ENCODE results near the gene PADI3.

The PADI3 gene

GRCh38 chr1:17260738-17261137, 11.8 kb downstream of the PADI3 start:
- Histone ChIP-seq H3K36me3 (ENCODE audit: control insufficient read depth in 1 of 2, insufficient read depth in 2 of 2, low read length in 2 of 2) (no peaks in the 10 kb centered on the region), H3K4me3 (ENCODE audit: low read depth in 1 of 2, low read length in 2 of 2) (no peak overlapping the region), H3K9me3 (ENCODE audit: control insufficient read depth in 1 of 2, low read length in 2 of 2) (no peaks in the 10 kb centered on the region), H3K27me3 (ENCODE audit: low read depth, low read length) (no peaks in the 10 kb centered on the region), H3K4me1 (ENCODE audit: control insufficient read depth in 1 of 2, insufficient read depth in 2 of 2, low read length in 2 of 2) (no peaks in the 10 kb centered on the region), H3K27ac (ENCODE audit: low read length) (no peak overlapping the region)

- H3K4me1 ChIP-seq (ENCODE audit: control insufficient read depth in 1 of 2, insufficient read depth in 2 of 2, low read length in 2 of 2) = no peaks in the 10 kb centered on the region
- H3K36me3 ChIP-seq (ENCODE audit: control insufficient read depth in 1 of 2, insufficient read depth in 2 of 2, low read length in 2 of 2) = no peaks in the 10 kb centered on the region
- H3K4me3 ChIP-seq (ENCODE audit: low read depth in 1 of 2, low read length in 2 of 2) = no peak overlapping the region
- no peaks in the 10 kb centered on the region for H3K27me3 ChIP-seq (ENCODE audit: low read depth, low read length)
- H3K9me3 ChIP-seq (ENCODE audit: control insufficient read depth in 1 of 2, low read length in 2 of 2) = no peaks in the 10 kb centered on the region
- no peak overlapping the region for H3K27ac ChIP-seq (ENCODE audit: low read length)
Measured at GRCh38 chr1:17263936-17264335, 15.0 kb downstream of the PADI3 start.

- H3K27me3 ChIP-seq (ENCODE audit: low read depth, low read length) = no peaks in the 10 kb centered on the region
- no peaks in the 10 kb centered on the region for H3K9me3 ChIP-seq (ENCODE audit: control insufficient read depth in 1 of 2, low read length in 2 of 2)
- H3K27ac ChIP-seq (ENCODE audit: low read length) = no peak overlapping the region
Measured at GRCh38 chr1:17264470-17264869, 15.6 kb downstream of the PADI3 start.

GRCh38 chr1:17265162-17265561, 16.3 kb downstream of the PADI3 start:
- no peaks in the 10 kb centered on the region for H3K4me1 ChIP-seq (ENCODE audit: control insufficient read depth in 1 of 2, insufficient read depth in 2 of 2, low read length in 2 of 2)

More at GRCh38 chr1:17264470-17264869, 15.6 kb downstream of the PADI3 start:
- Histone ChIP-seq H3K4me3 (ENCODE audit: low read depth in 1 of 2, low read length in 2 of 2) (no peak overlapping the region), H3K36me3 (ENCODE audit: control insufficient read depth in 1 of 2, insufficient read depth in 2 of 2, low read length in 2 of 2) (no peaks in the 10 kb centered on the region), H3K4me1 (ENCODE audit: control insufficient read depth in 1 of 2, insufficient read depth in 2 of 2, low read length in 2 of 2) (no peaks in the 10 kb centered on the region)

GRCh38 chr1:17265950-17266349, 17.1 kb downstream of the PADI3 start:
- Histone ChIP-seq H3K4me3 (ENCODE audit: low read depth in 1 of 2, low read length in 2 of 2) (no peak overlapping the region), H3K27ac (ENCODE audit: low read length) (no peak overlapping the region), H3K27me3 (ENCODE audit: low read depth, low read length) (no peaks in the 10 kb centered on the region), H3K4me1 (ENCODE audit: control insufficient read depth in 1 of 2, insufficient read depth in 2 of 2, low read length in 2 of 2) (no peaks in the 10 kb centered on the region), H3K9me3 (ENCODE audit: control insufficient read depth in 1 of 2, low read length in 2 of 2) (no peaks in the 10 kb centered on the region), H3K36me3 (ENCODE audit: control insufficient read depth in 1 of 2, insufficient read depth in 2 of 2, low read length in 2 of 2) (no peaks in the 10 kb centered on the region)

More at GRCh38 chr1:17265162-17265561, 16.3 kb downstream of the PADI3 start:
- no peaks in the 10 kb centered on the region for H3K27me3 ChIP-seq (ENCODE audit: low read depth, low read length)
- no peak overlapping the region for H3K4me3 ChIP-seq (ENCODE audit: low read depth in 1 of 2, low read length in 2 of 2)
- no peaks in the 10 kb centered on the region for H3K9me3 ChIP-seq (ENCODE audit: control insufficient read depth in 1 of 2, low read length in 2 of 2)
- H3K36me3 ChIP-seq (ENCODE audit: control insufficient read depth in 1 of 2, insufficient read depth in 2 of 2, low read length in 2 of 2) = no peaks in the 10 kb centered on the region
- H3K27ac ChIP-seq (ENCODE audit: low read length) = no peak overlapping the region

GRCh38 chr1:17270891-17271765, 22.2 kb downstream of the PADI3 start:
- Histone ChIP-seq H3K4me1 (ENCODE audit: control insufficient read depth in 1 of 2, insufficient read depth in 2 of 2, low read length in 2 of 2) (no peaks in the 10 kb centered on the region), H3K27ac (ENCODE audit: low read length) (no peak overlapping the region)

GRCh38 chr1:17272066-17272465, 23.2 kb downstream of the PADI3 start:
- H3K9me3 ChIP-seq (ENCODE audit: control insufficient read depth in 1 of 2, low read length in 2 of 2) = no peaks in the 10 kb centered on the region

More at GRCh38 chr1:17270891-17271765, 22.2 kb downstream of the PADI3 start:
- H3K4me3 ChIP-seq (ENCODE audit: low read depth in 1 of 2, low read length in 2 of 2) = no peak overlapping the region
- H3K36me3 ChIP-seq (ENCODE audit: control insufficient read depth in 1 of 2, insufficient read depth in 2 of 2, low read length in 2 of 2) = no peaks in the 10 kb centered on the region
- no peaks in the 10 kb centered on the region for H3K27me3 ChIP-seq (ENCODE audit: low read depth, low read length)
- H3K9me3 ChIP-seq (ENCODE audit: control insufficient read depth in 1 of 2, low read length in 2 of 2) = no peaks in the 10 kb centered on the region

GRCh38 chr1:17272646-17273045, 23.7 kb downstream of the PADI3 start:
- no peaks in the 10 kb centered on the region for H3K9me3 ChIP-seq (ENCODE audit: control insufficient read depth in 1 of 2, low read length in 2 of 2)
- no peaks in the 10 kb centered on the region for H3K27me3 ChIP-seq (ENCODE audit: low read depth, low read length)
- H3K27ac ChIP-seq (ENCODE audit: low read length) = no peak overlapping the region
- no peaks in the 10 kb centered on the region for H3K36me3 ChIP-seq (ENCODE audit: control insufficient read depth in 1 of 2, insufficient read depth in 2 of 2, low read length in 2 of 2)
- H3K4me1 ChIP-seq (ENCODE audit: control insufficient read depth in 1 of 2, insufficient read depth in 2 of 2, low read length in 2 of 2) = no peaks in the 10 kb centered on the region
- no peak overlapping the region for H3K4me3 ChIP-seq (ENCODE audit: low read depth in 1 of 2, low read length in 2 of 2)

More at GRCh38 chr1:17272066-17272465, 23.2 kb downstream of the PADI3 start:
- Histone ChIP-seq H3K36me3 (ENCODE audit: control insufficient read depth in 1 of 2, insufficient read depth in 2 of 2, low read length in 2 of 2) (no peaks in the 10 kb centered on the region), H3K4me1 (ENCODE audit: control insufficient read depth in 1 of 2, insufficient read depth in 2 of 2, low read length in 2 of 2) (no peaks in the 10 kb centered on the region), H3K4me3 (ENCODE audit: low read depth in 1 of 2, low read length in 2 of 2) (no peak overlapping the region), H3K27ac (ENCODE audit: low read length) (no peak overlapping the region), H3K27me3 (ENCODE audit: low read depth, low read length) (no peaks in the 10 kb centered on the region)

- no peaks in the 10 kb centered on the region for H3K36me3 ChIP-seq (ENCODE audit: control insufficient read depth in 1 of 2, insufficient read depth in 2 of 2, low read length in 2 of 2)
- no peaks in the 10 kb centered on the region for H3K9me3 ChIP-seq (ENCODE audit: control insufficient read depth in 1 of 2, low read length in 2 of 2)
- no peaks in the 10 kb centered on the region for H3K27me3 ChIP-seq (ENCODE audit: low read depth, low read length)
- H3K27ac ChIP-seq (ENCODE audit: low read length) = no peak overlapping the region
- H3K4me1 ChIP-seq (ENCODE audit: control insufficient read depth in 1 of 2, insufficient read depth in 2 of 2, low read length in 2 of 2) = no peaks in the 10 kb centered on the region
- H3K4me3 ChIP-seq (ENCODE audit: low read depth in 1 of 2, low read length in 2 of 2) = no peak overlapping the region
Measured at GRCh38 chr1:17273096-17273495, 24.2 kb downstream of the PADI3 start.

- H3K4me1 ChIP-seq (ENCODE audit: control insufficient read depth in 1 of 2, insufficient read depth in 2 of 2, low read length in 2 of 2) = no peaks in the 10 kb centered on the region
- H3K4me3 ChIP-seq (ENCODE audit: low read depth in 1 of 2, low read length in 2 of 2) = no peak overlapping the region
- H3K27me3 ChIP-seq (ENCODE audit: low read depth, low read length) = no peaks in the 10 kb centered on the region
- no peaks in the 10 kb centered on the region for H3K9me3 ChIP-seq (ENCODE audit: control insufficient read depth in 1 of 2, low read length in 2 of 2)
- no peaks in the 10 kb centered on the region for H3K36me3 ChIP-seq (ENCODE audit: control insufficient read depth in 1 of 2, insufficient read depth in 2 of 2, low read length in 2 of 2)
- H3K27ac ChIP-seq (ENCODE audit: low read length) = no peak overlapping the region
Measured at GRCh38 chr1:17274186-17275170, 25.6 kb downstream of the PADI3 start.

GRCh38 chr1:17276568-17276967, 27.7 kb downstream of the PADI3 start:
- no peak overlapping the region for H3K4me3 ChIP-seq (ENCODE audit: low read depth in 1 of 2, low read length in 2 of 2)
- H3K36me3 ChIP-seq (ENCODE audit: control insufficient read depth in 1 of 2, insufficient read depth in 2 of 2, low read length in 2 of 2) = no peaks in the 10 kb centered on the region
- no peaks in the 10 kb centered on the region for H3K4me1 ChIP-seq (ENCODE audit: control insufficient read depth in 1 of 2, insufficient read depth in 2 of 2, low read length in 2 of 2)
- H3K9me3 ChIP-seq (ENCODE audit: control insufficient read depth in 1 of 2, low read length in 2 of 2) = no peaks in the 10 kb centered on the region
- H3K27ac ChIP-seq (ENCODE audit: low read length) = no peak overlapping the region
- H3K27me3 ChIP-seq (ENCODE audit: low read depth, low read length) = no peaks in the 10 kb centered on the region

Data from muscle layer of duodenum (tissue), 2 donors.